ENCODE results near the gene HACD4.

The HACD4 gene

DNA sequence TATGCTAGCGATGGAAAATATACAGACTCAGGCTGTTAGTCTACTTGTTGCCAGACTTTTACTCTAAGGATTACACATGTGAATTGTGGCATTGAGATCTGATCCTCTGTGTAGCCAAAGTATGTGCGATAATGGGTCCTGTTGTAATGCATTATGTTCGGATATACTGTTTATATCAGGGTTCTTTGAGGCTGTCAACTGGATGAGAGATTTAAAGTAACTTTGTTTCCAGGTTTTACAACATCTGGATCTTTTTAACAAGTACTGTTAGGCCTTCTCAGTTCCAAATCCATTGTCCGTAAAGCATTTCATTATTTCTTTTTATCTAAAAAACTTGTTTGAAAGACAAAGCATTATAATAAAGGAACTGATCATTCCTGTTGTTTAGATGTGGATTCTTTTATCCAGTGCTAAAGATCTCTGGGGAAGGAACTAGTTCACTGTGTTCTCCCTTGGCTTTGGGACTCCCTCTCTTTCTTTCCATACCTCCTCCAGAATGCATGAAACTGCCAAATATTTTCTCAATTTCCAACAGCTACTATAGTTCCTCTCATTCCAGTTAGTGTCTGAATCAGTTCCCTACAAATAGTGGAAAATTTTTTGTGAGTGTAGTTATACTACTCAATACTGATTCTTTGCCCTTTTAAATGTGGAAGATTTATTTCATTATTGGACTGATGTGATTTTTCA is 68.8 kb downstream of the HACD4 start:
- no peak for DNase-seq

GRCh38 chr9:20950707-20951106 is 80.7 kb downstream of the HACD4 start:
- DNase-seq = no peak
